ENCODE results near the gene NDUFB2.
"Not testable (repeated sequence)": the region's sequence is repeated elsewhere in the genome, so short reads cannot be mapped to it uniquely, and the experiment has no call there.

Gene NDUFB2

DNA sequence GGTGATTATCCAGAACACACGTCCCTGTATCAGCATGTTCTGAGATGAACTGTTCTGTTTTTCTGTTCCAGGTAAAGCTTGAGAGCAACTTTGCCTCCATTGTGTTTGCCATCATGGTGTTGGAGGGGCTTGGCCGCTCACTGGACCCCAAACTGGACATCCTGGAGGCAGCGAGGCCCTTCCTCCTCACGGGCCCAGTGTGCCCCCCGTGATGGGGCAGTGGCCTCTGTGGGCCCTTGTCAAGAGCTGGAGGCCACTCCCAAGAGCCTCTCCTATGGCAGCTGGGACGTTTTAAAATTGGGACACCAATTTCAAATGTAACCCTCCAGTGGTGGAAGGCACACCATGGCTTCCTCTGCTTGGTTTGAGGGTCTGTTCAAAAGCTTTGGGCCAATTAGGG lies 1.9 kb upstream of the NDUFB2 start:
- DNase-seq: no peak

DNA sequence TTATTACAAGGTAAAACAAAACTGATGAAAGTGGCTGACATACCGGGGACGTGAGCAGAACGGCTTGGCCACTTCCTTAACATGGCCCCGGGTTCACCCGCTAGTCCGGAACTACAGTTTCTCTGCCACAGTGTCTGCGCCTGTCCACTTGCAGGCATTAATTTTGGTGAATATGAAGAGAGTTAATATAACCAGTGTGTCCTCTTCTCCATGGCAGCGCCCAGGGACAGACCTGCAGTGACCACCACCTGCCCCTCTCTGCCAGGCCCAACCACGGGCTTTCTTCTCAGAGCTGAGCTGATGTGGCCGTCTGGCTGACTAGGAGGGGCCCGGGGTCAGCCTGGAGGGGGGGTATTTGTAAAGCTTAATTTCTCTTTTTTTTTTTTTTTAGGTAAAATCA lies 1.1 kb upstream of the NDUFB2 start:
- no peak for DNase-seq

DNA sequence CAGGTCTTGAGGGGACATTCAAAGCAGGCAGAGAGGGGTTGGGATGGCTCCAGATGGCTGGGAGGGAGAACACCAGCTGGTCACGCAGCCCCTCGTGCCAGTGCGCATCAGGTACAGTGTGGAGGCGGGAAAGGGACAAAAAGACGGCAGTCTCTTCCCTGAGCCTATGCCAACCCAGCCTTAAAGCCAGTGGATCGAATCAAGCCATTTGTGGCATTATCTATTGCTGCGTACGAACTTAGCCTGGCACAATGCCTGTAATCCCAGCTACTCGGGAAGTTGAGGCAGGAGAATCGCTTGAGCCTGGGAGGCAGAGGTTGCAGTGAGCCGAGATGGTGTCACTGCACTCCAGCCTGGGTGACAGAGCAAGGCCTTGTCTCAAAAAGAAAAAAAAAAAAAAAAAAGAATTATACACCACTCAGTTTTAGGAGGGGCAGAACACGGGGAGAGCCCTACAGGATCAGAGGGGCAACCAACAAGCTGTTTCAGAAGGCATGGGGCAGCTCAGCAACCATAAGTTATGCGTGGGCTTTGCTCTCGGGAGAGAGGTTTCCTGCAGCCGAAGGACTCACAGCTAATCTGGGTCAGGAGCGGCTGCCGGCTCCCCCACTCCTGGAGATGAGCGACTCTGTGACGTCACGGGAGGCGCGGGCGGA lies 356 bp upstream of the NDUFB2 start:
- DNase-seq: peak; percentile 92

DNA sequence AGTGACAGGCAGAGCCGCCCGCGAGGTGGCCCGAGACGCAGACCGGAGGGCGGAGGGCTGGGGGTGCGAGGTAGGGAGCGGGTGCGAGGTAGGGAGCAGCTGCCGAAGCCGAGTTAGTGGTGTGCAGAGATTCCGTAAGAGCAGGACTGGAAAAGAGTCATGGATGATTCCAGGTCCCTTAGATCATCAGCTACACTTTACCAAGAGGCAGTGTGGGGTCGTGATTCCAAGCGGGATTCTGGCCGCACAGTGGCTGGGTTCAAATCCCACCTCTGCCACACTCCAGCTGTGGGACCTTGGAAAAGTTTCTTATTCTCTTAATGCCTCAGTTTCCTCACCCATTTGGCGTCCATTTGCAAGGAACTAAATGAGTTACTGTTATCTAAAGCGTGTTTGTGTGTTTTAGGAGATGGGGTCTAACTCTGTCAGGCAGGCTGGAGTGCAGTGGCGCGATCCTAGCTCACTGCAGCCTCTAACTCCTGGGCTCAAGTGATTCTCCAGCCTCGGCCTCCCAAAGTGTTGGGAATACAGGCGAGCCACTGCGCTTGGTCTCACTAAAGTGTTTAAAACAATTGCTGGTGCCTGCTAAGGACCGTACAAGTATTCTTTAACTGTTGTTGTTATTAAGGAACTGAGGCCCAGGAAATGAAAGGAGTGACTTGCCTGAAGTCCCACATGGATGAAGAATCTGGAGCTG lies 1.1 kb downstream of the NDUFB2 start:
- DNase-seq: no peak

DNA sequence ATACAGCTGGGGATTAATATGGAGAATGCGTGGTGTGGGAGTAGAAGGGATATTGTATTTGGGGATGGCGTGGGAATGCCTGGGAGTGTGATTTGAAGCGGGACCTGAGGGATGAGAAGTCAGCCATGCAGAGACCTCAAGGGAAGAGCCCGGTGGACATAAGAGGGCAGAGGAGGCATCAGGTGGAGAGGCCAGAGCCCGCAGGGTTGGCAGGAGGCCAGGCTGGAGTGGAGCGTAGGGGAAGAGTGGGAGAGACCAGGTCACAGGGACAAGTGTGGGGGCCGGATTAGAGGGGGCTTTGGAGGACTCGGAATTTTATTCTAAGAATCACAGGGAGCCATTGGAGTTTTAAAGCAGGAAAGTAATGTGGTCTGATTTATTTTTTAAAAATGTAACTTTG lies 2.0 kb downstream of the NDUFB2 start:
- DNase-seq: no peak

DNA sequence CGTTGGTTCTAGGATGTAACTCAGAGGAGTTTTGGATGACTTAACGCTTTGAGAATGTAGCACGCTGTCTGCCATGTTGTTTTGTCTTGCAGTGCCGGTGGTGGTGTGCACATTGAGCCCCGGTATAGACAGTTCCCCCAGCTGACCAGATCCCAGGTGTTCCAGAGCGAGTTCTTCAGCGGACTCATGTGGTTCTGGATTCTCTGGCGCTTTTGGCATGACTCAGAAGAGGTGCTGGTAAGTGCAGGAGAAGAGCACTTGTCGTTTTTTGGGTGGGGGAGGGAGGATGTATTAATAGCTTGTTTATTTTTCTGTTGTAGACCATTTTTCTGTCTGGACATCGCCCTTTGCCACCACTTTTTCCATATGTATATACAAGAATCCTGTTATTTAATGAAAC lies 6.3 kb downstream of the NDUFB2 start:
- no peak for DNase-seq

DNA sequence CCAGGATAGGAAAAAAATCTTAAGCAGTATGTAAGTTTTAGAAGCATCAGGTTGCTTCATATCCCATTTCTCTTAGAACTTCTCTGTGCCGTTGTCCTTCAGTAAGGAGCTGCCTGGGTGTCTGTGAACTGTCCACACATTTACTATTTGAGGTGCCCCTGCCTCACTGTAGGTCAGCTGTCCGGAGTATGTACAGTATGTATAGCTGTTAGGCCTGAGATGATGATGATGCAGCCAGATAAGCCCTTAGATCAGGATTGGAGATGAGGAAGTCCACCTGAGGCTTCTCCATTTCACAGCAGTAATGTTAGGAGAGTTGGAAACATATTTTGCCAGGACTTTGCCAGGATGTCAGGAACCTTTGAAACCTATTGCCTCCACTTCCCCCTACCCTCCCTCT lies 7.7 kb downstream of the NDUFB2 start:
- DNase-seq: no peak

DNA sequence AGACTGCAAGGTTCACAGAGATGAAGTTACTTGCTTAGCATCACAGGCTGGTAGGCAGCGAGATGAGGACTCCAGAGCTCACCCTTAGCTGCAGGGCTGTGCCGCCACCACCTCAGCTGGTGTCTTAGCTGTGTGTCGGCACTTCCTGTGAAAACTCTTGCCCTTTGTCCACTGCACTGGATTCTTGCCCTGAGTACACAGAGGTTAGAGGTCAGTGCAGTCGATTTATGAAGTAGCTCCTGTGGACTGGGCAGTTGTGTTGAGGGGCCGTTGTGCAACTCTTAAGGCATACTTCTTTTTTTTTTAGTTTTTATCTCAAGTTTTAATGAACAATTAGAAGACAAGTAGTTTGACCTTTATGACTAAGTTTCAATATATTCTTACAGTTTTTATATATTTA lies 10.6 kb downstream of the NDUFB2 start:
- no peak for DNase-seq

DNA sequence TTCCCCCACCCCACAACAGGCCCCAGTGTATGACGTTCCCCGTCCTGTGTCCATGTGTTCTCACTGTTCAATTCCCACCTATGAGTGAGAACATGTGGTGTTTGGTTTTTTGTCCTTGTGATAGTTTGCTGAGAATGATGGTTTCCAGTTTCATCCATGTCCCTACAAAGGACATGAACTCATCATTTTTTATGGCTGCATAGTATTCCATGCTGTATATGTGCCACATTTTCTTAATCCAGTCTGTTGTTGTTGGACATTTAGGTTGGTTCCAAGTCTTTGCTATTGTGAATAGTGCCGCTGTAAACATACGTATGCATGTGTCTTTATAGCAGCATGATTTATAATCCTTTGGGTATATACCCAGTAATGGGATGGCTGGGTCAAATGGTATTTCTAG lies 12.3 kb downstream of the NDUFB2 start:
- not testable (repeated sequence) for DNase-seq

DNA sequence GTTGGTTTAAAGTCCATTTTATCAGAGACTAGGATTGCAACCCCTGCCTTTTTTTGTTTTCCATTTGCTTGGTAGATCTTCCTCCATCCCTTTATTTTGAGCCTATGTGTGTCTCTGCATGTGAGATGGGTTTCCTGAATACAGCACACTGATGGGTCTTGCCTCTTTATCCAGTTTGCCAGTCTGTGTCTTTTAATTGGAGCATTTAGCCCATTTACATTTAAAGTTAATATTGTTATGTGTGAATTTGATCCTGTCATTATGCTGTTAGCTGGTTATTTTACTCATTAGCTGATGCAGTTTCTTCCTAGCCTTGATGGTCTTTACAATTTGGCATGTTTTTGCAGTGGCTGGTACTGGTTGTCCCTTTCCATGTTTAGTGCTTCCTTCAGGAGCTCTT lies 15.9 kb downstream of the NDUFB2 start:
- DNase-seq: not testable (repeated sequence)

DNA sequence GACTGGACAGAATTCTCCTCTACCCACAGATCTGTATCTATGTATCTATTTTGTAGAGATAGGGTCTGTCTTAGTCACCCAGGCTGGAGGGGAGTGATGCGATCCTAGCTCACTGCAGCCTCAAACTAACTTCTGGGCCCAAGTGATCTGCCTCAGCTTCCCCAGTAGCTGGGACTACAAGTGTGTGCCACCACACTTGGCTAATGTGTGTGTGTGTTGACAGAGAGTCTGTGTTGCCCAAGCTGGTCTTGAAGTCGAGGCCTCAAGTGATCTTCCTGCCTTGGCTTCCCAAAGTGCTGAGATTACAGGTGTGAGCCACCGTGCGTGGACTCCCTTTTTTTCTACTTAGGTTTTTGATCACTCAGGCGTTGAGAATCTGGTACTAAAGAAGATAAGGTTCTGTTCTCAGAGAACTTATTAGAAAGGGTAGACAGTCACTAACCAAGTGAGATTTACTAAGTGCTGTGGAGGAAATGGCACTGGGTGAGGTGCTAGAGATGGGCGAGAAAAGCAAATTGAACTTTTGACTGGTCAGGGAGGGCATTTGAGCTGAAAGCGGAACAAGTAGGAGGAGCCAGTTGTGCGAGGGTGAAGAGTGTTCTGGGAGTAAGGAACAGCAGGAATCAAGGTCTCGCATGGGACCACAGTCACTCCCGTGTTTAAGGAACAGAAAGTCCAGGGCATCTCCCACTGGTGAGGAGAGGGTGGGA lies 18.0 kb downstream of the NDUFB2 start:
- DNase-seq: peak; percentile 13

DNA sequence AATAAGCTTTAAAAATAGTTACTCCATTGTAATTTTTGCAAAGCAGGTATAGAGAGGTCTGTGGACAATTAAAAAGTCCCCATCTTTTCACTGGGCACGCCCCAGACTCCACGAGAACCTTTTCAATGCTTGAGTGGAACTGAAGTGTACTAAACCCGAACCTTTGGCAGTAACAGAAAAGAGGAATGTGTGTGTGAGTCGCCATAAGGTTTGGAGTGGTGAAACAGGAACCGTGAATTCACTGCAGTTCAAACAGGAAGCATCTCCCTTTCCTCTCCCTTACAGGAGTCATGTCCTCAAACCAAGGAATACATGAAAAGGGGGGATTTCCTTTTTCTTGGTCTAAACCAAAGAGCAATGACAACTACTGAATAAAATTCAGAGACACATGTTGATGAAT lies 23.2 kb downstream of the NDUFB2 start:
- no peak for DNase-seq

DNA sequence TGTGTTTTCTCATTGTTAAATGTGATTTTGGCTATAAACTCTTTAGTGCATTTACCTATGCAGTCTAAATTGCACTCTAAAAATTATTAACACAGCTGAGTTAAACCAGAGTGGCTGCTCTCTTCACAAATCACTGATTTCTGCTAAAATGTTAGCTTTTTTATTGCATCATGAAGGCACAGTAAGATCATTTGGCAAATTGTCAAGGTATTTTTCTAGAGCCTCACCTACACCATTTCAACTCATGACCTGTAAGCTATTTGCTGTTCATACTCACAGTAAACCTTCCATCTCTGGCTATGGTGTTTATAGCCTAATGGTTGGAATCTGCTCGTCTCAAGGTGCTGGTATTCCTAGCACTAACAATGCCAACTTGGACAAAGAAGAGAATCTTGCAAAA lies 25.7 kb downstream of the NDUFB2 start:
- DNase-seq: no peak

DNA sequence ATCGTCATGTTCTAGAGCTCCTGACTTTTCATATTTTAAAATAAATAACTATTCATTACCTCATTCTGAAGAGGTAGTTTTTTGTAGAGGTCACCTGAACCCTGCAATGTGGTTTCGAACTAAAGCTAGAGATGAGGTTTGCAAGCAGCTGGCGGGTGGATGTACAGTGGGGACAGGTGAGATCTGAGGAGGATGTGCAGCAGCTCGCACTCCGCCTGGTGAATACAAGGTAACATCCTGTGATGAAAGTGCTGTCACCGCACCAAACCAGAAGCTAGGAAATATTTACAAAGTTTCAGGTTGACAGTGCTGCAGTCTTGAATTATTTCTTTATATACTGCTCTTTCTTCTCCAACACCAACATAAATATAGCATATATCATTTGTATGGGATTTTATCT lies 26.5 kb downstream of the NDUFB2 start:
- peak; percentile 34 for DNase-seq

DNA sequence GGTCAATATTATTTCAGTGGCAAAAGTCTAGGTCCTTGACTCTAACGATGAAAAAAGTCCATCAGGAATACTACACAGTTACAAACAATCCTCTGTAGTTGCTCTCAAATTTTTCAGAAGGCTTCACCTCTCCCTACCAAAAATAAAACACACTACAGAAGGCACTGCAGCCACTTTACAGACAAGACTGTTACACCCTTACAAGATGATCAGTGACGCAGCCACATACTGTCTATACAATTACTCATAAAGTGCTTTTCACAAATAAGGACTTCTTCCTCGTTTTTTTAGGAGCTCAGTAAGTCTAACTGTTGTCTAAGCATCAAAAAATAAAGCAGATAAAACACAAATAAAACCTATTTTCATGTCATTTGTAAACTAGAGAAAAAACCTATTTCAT lies 27.1 kb downstream of the NDUFB2 start:
- no peak for DNase-seq

DNA sequence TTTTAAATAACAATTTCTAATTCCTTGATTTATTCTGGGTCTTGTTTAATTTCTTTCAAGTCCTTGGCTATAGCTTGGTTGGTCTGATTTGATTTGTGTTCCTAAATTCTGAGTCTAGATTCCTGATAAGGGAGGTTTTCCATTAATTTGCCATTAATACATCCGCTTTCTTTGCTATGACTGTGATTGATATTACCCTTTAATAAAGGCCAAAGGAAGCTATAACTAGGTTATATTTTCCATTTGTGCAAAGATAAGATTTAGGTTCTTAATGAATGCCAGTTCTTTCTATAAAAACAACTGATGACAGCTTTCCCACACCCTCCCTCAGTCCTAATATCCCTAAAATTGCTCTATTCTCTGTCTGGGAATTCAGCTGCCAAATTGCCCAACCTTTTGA lies 28.2 kb downstream of the NDUFB2 start:
- no peak for DNase-seq

DNA sequence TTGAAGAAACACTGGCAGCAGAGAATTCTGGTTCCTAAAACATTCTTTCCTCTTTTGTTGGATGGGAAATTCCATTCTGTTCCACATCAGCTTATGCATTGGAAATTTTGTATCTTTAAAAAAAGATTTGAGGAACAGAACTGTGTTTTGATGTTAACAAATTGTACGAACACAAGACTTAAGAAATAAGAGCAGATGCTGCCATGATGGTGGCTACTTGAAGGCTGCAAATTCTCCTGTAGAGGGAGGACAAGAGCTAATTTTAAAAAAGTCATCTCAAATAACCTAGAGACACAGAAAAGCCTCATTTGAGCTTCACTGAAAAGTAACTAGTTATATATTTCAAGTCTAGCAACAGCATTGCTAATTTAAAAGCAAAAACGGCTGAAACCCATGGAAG lies 29.8 kb downstream of the NDUFB2 start:
- no peak for DNase-seq

DNA sequence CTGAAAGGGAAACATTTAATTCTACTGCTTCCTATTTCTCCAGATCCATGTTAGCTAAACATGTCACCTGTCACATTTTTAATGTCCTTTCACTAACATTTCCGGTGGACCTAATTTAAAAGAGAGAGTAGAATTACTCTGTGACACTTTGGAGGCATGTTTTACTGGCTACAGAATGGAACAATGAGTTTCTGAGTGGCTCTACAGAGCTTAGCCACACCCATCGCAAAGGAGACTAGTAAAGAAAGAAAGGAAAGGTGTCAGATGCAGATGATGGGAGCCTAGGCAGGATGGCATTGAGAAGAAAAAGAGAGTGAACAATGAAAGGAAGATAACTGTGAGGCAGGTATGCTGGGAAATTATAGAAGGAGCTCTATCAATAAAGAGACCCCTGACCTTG lies 35.9 kb downstream of the NDUFB2 start:
- DNase-seq: no peak

DNA sequence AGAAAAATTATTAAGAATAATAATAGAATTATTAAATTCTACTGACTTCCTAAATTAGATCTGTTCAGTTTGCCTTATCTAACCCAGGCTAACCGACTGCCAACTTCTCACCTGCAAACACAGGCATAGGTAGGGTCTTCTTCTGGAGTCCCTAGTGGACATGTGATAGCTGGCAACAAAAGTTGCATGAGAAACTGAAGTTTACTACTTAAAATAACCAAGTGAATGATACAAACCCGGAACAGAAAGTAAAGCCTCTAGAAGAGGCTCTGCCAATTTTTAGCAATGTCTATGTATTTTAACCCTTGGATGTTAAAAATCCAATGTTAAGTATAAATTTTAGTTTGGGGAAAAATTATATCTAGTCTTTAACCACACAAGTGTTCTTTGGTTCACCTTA lies 37.6 kb downstream of the NDUFB2 start:
- no peak for DNase-seq

DNA sequence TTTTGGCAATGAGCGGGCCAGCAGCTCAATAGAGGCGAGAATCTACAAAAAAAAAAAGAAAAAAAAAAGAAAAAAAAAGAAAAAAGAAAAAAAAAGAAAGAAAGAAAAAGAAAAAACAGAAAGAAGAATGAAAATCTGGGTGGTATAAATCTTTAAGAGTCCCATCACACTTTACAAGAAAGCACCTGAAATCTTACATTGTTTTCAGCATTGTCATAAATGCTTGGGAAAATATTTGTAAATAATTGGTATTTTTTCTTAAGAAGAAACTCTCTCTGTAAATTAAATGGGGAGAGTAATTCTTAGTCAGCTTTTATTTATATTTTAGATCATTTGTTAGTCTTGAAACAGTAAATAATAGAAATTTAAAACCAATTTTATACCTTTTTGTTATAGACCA lies 38.2 kb downstream of the NDUFB2 start:
- no peak for DNase-seq

DNA sequence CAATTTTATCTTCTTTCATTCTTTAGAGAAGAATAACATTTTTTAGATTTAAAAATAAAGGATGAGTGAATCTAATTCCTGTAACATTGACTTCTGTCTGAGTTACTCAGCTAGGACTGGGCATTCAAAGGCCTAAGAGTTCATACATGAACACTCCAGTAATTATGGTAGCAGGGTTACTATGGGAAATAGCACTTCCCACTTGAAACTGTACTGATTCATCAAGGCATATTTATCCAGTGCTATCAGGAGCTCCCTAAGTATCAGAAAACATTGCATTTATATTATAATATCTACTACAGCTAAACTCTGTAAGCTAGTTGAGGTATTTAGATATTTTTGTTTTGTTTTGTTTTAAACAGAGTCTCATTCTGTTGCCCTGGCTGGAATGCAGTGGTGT lies 41.8 kb downstream of the NDUFB2 start:
- no peak for DNase-seq

DNA sequence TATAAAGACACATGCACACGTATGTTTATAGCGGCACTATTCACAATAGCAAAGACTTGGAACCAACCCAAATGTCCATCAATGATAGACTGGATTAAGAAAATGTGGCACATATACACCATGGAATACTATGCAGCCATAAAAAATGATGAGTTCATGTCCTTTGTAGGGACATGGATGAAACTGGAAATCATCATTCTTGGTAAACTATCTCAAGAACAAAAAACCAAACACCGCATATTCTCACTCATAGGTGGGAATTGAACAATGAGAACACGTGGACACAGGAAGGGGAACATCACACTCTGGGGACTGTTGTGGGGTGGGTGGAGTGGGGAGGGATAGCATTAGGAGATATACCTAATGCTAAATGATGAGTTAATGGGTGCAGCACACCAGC lies 46.7 kb downstream of the NDUFB2 start:
- DNase-seq: not testable (repeated sequence)

DNA sequence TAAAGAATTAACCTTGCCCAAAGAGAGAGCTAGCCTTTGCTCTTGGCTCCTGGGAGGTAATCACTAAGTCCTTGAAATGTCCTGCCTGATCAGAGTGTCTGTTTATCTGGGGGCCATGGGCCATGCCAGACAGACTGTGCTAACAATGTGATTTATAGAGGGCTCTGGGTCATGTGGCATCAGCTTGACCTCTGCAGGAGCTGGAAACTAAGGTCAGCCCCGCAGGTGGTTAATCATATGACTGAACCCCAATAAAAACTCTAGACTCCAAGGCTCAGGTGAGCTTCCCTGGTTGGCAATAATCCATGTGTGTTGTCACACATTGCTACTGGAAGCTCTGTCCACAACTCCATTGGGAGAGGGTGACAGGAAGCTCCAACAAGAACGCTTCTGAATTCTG lies 47.5 kb downstream of the NDUFB2 start:
- DNase-seq: no peak

DNA sequence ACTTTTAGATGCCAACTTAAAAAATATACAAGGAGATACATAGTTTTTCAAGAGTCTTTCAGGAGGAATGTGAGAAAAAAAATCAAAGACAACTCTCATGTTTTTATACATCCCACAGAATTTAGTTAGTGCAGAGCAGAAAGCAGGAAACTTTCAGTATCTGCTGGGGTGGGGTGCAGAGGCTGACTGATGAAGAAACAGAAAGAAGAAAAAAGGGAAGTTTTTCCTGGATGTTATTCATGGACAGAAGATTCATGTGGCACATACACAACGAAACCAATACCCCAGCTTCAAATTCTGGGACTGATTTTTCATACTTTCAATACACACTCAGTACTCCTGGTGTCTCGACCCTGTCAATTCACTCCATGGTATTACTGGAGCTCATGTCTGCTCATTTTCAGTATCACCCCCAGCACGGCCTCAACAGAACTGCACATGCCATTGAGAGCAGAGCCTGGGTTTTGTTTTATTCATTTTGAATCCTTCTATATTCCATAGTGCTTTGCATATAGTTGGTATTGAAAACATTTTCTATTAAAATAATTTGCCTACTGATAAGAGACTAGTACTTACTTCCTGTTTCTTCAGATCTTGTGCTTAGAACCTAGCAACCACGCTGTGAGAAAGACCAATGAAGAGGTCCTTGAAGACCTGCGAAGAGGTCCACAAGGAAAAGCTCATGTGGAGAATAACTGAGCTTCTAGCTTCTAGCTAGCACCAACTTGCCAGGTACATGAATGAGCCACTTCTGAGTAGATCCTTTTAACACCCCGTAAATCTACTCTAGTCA lies 49.0 kb downstream of the NDUFB2 start:
- no peak for DNase-seq
